VCaP (cell line): ENCODE results near the gene COMMD6.

Experiments
- H3K27ac ChIP-seq: fragments of 450-650 bp; 2 replicates; pipeline ENCODE4 v1.5.1; 2017
- TF ChIP-seq, protein P1 (sequence below): fragments of 450-650 bp; conservative IDR thresholded peaks from 2 replicates; pipeline ENCODE4 v1.5.1; 2017; ENCODE audit warnings: mild to moderate bottlenecking, moderate library complexity

COMMD6 gene

DNA sequence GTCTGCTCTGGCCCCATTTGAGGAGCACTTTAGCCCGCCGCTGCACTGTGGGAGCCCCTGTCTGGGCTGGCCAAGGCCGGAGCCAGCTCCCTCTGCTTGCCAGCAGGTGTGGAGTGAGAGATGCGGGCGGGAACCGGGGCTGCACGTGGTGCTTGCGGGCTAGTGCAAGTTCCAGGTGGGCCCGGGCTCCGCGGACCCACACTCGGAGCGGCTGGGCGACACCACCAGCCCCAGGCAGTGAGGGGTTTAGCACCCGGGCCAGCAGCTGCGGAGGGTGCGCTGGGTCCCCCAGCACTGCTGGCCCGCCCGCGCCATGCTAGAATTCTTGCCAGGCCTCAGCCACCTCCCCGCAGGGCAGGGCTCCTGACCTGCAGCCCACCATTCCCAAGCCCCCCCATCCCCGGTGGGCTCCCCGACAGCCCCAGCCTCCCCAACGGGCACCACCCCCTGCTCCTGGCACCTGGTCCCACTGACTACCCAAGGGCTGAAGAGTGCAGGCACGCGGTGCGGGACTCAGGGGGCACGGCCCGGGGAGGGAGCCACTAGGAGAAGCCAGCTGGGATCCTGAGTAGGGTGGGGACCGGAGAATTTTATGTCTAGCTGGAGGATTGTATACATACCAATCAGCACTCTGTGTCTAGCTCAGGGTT lies 19.1 kb downstream of the COMMD6 start:
- no peak overlapping the region for H3K27ac ChIP-seq
- TF ChIP-seq, protein P1, sequence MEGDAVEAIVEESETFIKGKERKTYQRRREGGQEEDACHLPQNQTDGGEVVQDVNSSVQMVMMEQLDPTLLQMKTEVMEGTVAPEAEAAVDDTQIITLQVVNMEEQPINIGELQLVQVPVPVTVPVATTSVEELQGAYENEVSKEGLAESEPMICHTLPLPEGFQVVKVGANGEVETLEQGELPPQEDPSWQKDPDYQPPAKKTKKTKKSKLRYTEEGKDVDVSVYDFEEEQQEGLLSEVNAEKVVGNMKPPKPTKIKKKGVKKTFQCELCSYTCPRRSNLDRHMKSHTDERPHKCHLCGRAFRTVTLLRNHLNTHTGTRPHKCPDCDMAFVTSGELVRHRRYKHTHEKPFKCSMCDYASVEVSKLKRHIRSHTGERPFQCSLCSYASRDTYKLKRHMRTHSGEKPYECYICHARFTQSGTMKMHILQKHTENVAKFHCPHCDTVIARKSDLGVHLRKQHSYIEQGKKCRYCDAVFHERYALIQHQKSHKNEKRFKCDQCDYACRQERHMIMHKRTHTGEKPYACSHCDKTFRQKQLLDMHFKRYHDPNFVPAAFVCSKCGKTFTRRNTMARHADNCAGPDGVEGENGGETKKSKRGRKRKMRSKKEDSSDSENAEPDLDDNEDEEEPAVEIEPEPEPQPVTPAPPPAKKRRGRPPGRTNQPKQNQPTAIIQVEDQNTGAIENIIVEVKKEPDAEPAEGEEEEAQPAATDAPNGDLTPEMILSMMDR: no peak

DNA sequence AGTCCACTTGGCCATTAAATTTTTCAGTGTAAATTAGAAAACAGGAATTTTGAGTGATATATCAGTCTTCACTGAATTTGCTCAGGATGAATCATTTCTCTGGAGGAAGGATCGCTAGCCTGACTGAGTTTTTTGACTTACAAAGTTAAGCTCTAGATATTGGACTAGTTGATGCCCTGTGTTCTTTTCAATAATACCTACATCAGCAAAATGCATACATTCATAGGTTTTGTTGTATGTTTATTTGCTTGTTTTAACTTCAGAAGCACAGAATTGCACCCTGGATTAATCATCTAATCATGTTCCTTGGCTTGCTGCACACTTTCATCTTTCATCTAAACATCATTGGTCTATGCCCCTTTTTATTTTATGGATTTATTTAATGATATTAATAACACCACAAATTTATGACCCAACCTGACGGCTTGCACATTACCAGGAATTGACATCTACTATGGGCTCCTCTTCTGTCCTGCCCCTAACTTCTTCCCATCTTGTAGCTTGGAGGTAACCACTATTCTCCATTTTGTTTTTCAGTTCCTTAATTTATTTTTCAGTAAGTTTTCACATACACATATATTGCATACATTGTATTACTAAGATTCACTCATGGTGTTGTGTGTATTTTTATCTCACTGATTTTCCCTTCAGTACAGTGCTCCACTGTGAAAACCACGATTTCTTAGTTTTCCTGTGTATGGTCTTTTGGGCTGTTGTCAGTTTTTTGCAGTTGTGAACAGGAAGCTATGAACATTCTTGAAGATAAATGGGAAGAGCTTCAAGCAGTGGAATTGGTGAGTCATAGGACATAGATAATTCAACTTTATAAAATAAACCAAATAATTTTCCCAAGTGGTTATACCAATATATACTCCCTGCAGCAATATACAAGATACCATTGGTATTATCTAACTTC lies 23.3 kb downstream of the COMMD6 start:
- H3K27ac ChIP-seq: no peak overlapping the region
- TF ChIP-seq, protein P1: no peak

DNA sequence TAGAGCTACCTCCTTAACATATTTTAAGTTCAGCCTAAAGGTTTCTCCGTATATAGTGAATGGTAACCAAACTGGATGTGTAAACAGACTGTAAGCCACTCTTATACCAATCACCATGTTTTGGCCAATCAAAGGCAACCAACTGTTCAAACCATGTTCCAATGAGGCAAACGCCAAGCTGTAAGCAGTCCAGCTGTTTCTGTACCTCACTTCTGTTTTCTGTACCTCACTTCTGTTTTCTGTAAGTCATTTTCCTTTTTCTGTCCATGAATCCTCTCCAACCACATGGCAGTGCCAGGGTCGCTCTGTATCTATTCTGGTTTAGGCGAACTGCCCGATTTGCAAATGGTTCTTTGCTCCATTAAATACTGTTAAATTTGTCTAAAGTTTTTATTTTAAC lies 24.4 kb downstream of the COMMD6 start:
- TF ChIP-seq, protein P1: no peak
- H3K27ac ChIP-seq: no peak overlapping the region

DNA sequence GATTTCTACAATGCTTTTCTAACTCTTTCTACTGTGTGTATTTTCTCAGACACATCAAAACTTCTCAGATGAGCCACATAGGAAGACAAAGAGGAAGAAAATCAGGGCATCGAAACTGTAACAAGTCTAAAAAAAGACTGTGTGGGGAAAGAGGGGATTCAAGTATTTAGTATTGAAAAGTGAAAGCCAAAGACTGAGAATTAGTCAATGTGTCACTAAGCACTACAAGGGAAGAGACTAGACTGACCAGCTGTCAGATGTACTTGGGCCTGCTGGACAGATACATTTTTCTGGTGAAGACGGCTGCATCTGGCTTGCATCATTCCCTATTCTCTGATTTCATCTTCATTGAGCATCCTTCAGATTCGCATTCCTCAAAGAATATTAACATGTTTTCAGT lies 25.4 kb downstream of the COMMD6 start:
- H3K27ac ChIP-seq: no peak overlapping the region
- TF ChIP-seq, protein P1: no peak

DNA sequence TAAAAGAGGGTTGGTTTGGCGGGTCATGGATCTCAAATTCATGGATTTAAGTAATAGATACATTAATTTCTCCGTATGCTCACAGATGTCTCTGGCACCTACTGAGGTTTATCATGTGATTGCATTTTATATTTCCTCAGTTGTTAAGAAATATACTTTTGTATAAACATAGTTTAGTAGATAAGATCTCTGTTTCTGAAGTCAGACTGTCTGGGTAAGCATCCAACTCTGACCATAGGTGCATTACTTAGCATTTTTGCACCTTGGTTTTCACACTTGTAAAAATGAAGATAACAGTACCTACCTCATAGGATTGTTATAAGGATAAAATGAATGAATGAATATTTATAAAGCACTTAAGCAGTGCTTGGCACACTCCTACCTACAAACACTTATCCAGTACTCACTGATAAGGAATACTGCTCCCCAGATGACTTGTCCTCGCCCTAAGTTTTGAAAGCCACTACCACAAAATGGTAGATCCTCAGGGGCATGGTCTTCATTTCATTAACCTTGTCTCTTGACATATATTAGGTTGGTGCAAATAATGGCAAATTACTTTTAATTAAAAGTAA lies 26.5 kb downstream of the COMMD6 start:
- TF ChIP-seq, protein P1: no peak
- no peak overlapping the region for H3K27ac ChIP-seq

DNA sequence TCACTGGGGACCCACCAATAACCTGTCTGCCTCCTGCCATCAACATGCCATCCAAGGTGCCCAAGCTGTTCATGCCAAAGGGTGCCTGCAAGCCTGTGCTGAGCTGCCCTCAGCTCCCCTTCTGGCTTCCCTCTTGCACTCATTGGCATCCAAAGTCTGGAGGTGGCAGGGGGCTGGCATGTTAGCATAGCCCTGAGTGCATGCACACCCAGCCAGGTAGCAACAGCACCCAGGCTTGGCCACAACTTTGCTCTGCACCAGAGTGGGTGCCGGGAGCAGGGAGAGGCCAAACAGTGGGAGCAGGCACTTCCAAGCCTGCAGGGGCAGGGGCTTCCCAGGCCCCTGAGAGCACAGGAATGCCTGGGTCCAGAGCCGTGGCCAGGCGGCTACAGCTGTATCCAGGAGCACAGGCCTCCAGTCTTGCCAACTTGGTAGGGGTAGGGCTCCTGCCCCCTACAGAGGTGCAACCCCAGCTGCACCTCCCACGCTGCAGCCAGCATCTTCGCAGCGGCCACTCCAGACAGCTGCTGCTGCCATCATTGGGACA lies 29.6 kb downstream of the COMMD6 start:
- TF ChIP-seq, protein P1: no peak
- H3K27ac ChIP-seq: no peak overlapping the region
